Muscle of arm (tissue), 12 donors: ENCODE data around the gene DNAJC18. TPM values are rescaled to one million over a fixed set of nuclear protein-coding genes. Genes with fewer than 3 reads are reported as not detected.
"Not testable (repeated sequence)": the region's sequence is repeated elsewhere in the genome, so short reads cannot be mapped to it uniquely, and the experiment has no call there.

Experiments
- DNase-seq: peaks from one replicate; pipeline ENCODE4 v3.0.0-alpha.2; 2013
- polyA plus RNA-seq, 12 donors: library from polyadenylated mRNA; unstranded; fragments of 120-200 nt; gene quantifications; one replicate each; pipeline ENCODE4 v1.2.1, GENCODE V29; 2013; ENCODE audit not compliant: insufficient read length in 12 of 12

DNAJC18 gene
- polyA plus RNA-seq, 12 donors, result 10.4 to 82.0 (median 27.2) TPM

GRCh38 chr5:139390639-139391569 is 48.4 kb downstream of the DNAJC18 start:
- DNase-seq, result no peak

- DNase-seq, result no peak
Measured at GRCh38 chr5:139389701-139390638, 49.4 kb downstream of the DNAJC18 start, which contains the start of gene MZB1. TSS of gene MZB1 (minus strand) at chr5:139389913. CDS start at chr5:139389856, 57 bp downstream.

GRCh38 chr5:139388198-139388821 is 51.0 kb downstream of the DNAJC18 start:
- DNase-seq, result no peak

GRCh38 chr5:139387611-139388197 is 51.6 kb downstream of the DNAJC18 start:
- no peak for DNase-seq

- not testable (repeated sequence) for DNase-seq
Measured at GRCh38 chr5:139386956-139387355, 52.4 kb downstream of the DNAJC18 start.

- no peak for DNase-seq
Measured at GRCh38 chr5:139386050-139386438, 53.3 kb downstream of the DNAJC18 start.

- DNase-seq, result no peak
Measured at GRCh38 chr5:139385061-139386049, 54.0 kb downstream of the DNAJC18 start.

- DNase-seq, result no peak
Measured at GRCh38 chr5:139384591-139385051, 54.7 kb downstream of the DNAJC18 start.

- no peak for DNase-seq
Measured at GRCh38 chr5:139383993-139384590, 55.2 kb downstream of the DNAJC18 start.

GRCh38 chr5:139383275-139383992 is 55.9 kb downstream of the DNAJC18 start, which contains the start of gene SLC23A1:
TSS of gene SLC23A1 (minus strand) at chr5:139383297. CDS start at chr5:139383253, 44 bp downstream.
- DNase-seq, result no peak

- DNase-seq, result no peak
Measured at GRCh38 chr5:139382807-139383206, 56.5 kb downstream of the DNAJC18 start.

GRCh38 chr5:139381837-139382761 is 57.2 kb downstream of the DNAJC18 start:
- no peak for DNase-seq

GRCh38 chr5:139379626-139380449 is 59.5 kb downstream of the DNAJC18 start:
- no peak for DNase-seq

GRCh38 chr5:139378941-139379361 is 60.4 kb downstream of the DNAJC18 start:
- no peak for DNase-seq

GRCh38 chr5:139378101-139378825 is 61.1 kb downstream of the DNAJC18 start:
- DNase-seq, result no peak

- DNase-seq, result no peak
Measured at GRCh38 chr5:139377226-139377625, 62.1 kb downstream of the DNAJC18 start.
